Measurements from ENCODE around the gene GGN.

- TF ChIP-seq CTCF (IDR thresholded peaks at IDR 0.05): no peak
- no peak for TF ChIP-seq POLR2A (IDR thresholded peaks at IDR 0.05)
Observed at GRCh38 chr19:38425222-38425809, 37.5 kb upstream of the GGN start.

Measured in tibial nerve (tissue), 3 donors.